GM23338 (cell line): ENCODE data around the gene F12. TPM values are rescaled to one million over a fixed set of nuclear protein-coding genes. Genes with fewer than 3 reads are reported as not detected.
"Not testable (repeated sequence)": the region's sequence is repeated elsewhere in the genome, so short reads cannot be mapped to it uniquely, and the experiment has no call there.

Experiments
- ATAC-seq: fragments of 200-7000 bp; cut with Tn5 transposase; 3 replicates; pipeline ENCODE4 v1.9.1; 2020
- DNase-seq: peaks from one replicate; pipeline ENCODE4 v3.0.0-alpha.2; 2015; ENCODE audit warnings: low spot score
- H2AFZ ChIP-seq: fragments of 200-600 bp; sonication (generic); 2 replicates; pipeline ENCODE4 v1.8.0; 2016; ENCODE audit warnings: antibody characterized with exemption, mild to moderate bottlenecking, moderate library complexity
- H3F3A ChIP-seq: fragments of 200-600 bp; sonication (generic); replicated peaks from 2 replicates; pipeline ENCODE4 v1.8.0; 2017; ENCODE audit warnings: antibody characterized with exemption, mixed run types, low read depth
- H3K27ac ChIP-seq: fragments of 200-600 bp; sonication (generic); 2 replicates; pipeline ENCODE4 v1.6.1; 2016; ENCODE audit warnings: low read depth
- H3K27me3 ChIP-seq: fragments of 200-600 bp; sonication (generic); 2 replicates; pipeline ENCODE4 v1.8.0; 2016; ENCODE audit warnings: mild to moderate bottlenecking, mixed run types, moderate library complexity; ENCODE audit not compliant: insufficient read depth
- H3K36me3 ChIP-seq: fragments of 200-600 bp; sonication (generic); 2 replicates; pipeline ENCODE4 v1.8.0; 2016; ENCODE audit warnings: mild to moderate bottlenecking; ENCODE audit not compliant: insufficient read depth
- H3K4me1 ChIP-seq: fragments of 200-600 bp; sonication (generic); 2 replicates; pipeline ENCODE4 v1.8.0; 2016; ENCODE audit warnings: mild to moderate bottlenecking, moderate library complexity; ENCODE audit not compliant: insufficient read depth
- H3K4me2 ChIP-seq: fragments of 200-600 bp; sonication (generic); 2 replicates; pipeline ENCODE4 v1.7.1; 2017; ENCODE audit warnings: mixed run types
- H3K4me3 ChIP-seq: fragments of 200-600 bp; sonication (generic); 2 replicates; pipeline ENCODE4 v1.6.1; 2016; ENCODE audit warnings: mixed run types
- H3K79me2 ChIP-seq: fragments of 200-600 bp; sonication (generic); replicated peaks from 2 replicates; pipeline ENCODE4 v1.8.0; 2017; ENCODE audit warnings: mild to moderate bottlenecking; ENCODE audit not compliant: insufficient read depth
- H3K9me2 ChIP-seq: fragments of 200-600 bp; sonication (generic); 2 replicates; pipeline ENCODE4 v1.8.0; 2017; ENCODE audit not compliant: insufficient read depth
- H4K20me1 ChIP-seq: fragments of 200-600 bp; sonication (generic); replicated peaks from 2 replicates; pipeline ENCODE4 v1.8.0; 2017; ENCODE audit warnings: mild to moderate bottlenecking; ENCODE audit not compliant: insufficient read depth
- H3K27ac Mint-ChIP-seq: 2 replicates; pipeline ENCODE4 v1.8.0; 2020; ENCODE audit warnings: inconsistent platforms, mild to moderate bottlenecking, moderate library complexity, mixed read lengths
- H3K27me3 Mint-ChIP-seq: 3 replicates; pipeline ENCODE4 v1.8.0; 2022; ENCODE audit warnings: low read depth, mild to moderate bottlenecking, moderate library complexity, mixed read lengths, inconsistent platforms; ENCODE audit not compliant: insufficient read depth, poor library complexity
- H3K36me3 Mint-ChIP-seq: 3 replicates; pipeline ENCODE4 v1.8.0; 2021; ENCODE audit warnings: low read depth, mild to moderate bottlenecking, inconsistent platforms, moderate library complexity, mixed read lengths
- H3K4me1 Mint-ChIP-seq: 3 replicates; pipeline ENCODE4 v1.8.0; 2020; ENCODE audit warnings: mild to moderate bottlenecking, inconsistent platforms, mixed read lengths
- H3K4me3 Mint-ChIP-seq: 3 replicates; pipeline ENCODE4 v1.8.0; 2021; ENCODE audit warnings: moderate library complexity, mild to moderate bottlenecking, inconsistent platforms, mixed read lengths
- H3K9me3 Mint-ChIP-seq: 3 replicates; pipeline ENCODE4 v1.8.0; 2020; ENCODE audit warnings: moderate library complexity, mild to moderate bottlenecking, inconsistent platforms, mixed read lengths
- CREB1 ChIP-seq: fragments of 250-450 bp; sonication (Bioruptor Pico); IDR thresholded peaks from 2 replicates; pipeline ENCODE4 v1.5.0; 2020; ENCODE audit warnings: low read depth, mild to moderate bottlenecking, moderate library complexity
- CTCF ChIP-seq, 2 experiments: fragments of 200-600 bp in 1 of 2; sonication (generic) in 1 of 2; conservative IDR thresholded peaks; 2 replicates each; pipeline versions ENCODE4 v1.5.1 to v1.6.1; 2016 to 2017; ENCODE audit warnings: antibody characterized with exemption in 2 of 2, low read depth in 2 of 2, mild to moderate bottlenecking in 2 of 2, moderate library complexity in 1 of 2
- ETS1 ChIP-seq: IDR thresholded peaks from 2 replicates; pipeline ENCODE4 v1.6.1; 2016; ENCODE audit warnings: antibody characterized with exemption
- EZH2 ChIP-seq: fragments of 200-600 bp; sonication (generic); IDR thresholded peaks from one replicate; pipeline ENCODE4 v1.8.0; 2017; ENCODE audit warnings: antibody characterized with exemption, mild to moderate bottlenecking, low read depth; ENCODE audit not compliant: unreplicated experiment
- EZH2phosphoT487 ChIP-seq: fragments of 200-600 bp; sonication (generic); IDR thresholded peaks from one replicate; pipeline ENCODE4 v1.8.1; 2018; ENCODE audit warnings: antibody characterized with exemption; ENCODE audit not compliant: unreplicated experiment
- JUNB ChIP-seq: IDR thresholded peaks from one replicate; pipeline ENCODE4 v1.6.1; 2016; ENCODE audit warnings: antibody characterized with exemption; ENCODE audit not compliant: unreplicated experiment
- REST ChIP-seq: IDR thresholded peaks from one replicate; pipeline ENCODE4 v1.6.1; 2018; ENCODE audit warnings: antibody characterized with exemption; ENCODE audit not compliant: unreplicated experiment
- ZNF114 ChIP-seq: fragments of 250-450 bp; sonication (Bioruptor Pico); IDR thresholded peaks from 2 replicates; pipeline ENCODE4 v1.5.0; 2020; ENCODE audit warnings: mild to moderate bottlenecking, moderate library complexity
- ZNF331 ChIP-seq: fragments of 250-450 bp; sonication (Bioruptor Pico); IDR thresholded peaks from 2 replicates; pipeline ENCODE4 v1.5.0; 2020; ENCODE audit warnings: low read depth, mild to moderate bottlenecking, moderate library complexity
- polyA plus RNA-seq: library from polyadenylated mRNA; unstranded; fragments of >200 nt; fragmentation: Nextera tagmentation; extraction: Ambion mirVana; gene quantifications from 2 replicates; pipeline ENCODE4 v1.2.1, GENCODE V29; 2016
- total RNA-seq: library from RNA; depleted of rRNA; stranded (reverse); fragments of >200 nt; shearing (Covaris generic); gene quantifications from 2 replicates; pipeline ENCODE4 v1.2.3, GENCODE V29; 2014

F12 gene
- total and polyA plus RNA-seq, 2 experiments from 2014 or later = 2.9 to 8.0 TPM

- Mint-ChIP-seq H3K4me1 (peaks cover 8% of the 10 kb centered on the region; the same call in 2 of the 3 replicates), H3K36me3 (no peaks in the 10 kb centered on the region), H3K27me3 (peaks cover 11% of the 10 kb centered on the region), H3K27ac (no peak overlapping the region), H3K9me3 (no peaks in the 10 kb centered on the region; the same call in 1 of the 3 replicates), H3K4me3 (no peak overlapping the region)
- ATAC-seq (no peak), DNase-seq (no peak)
- H3K4me2 ChIP-seq = no peak overlapping the region
- peaks cover 6% of the 10 kb centered on the region for H3K4me1 ChIP-seq
- H4K20me1 ChIP-seq = no peaks in the 10 kb centered on the region
- no peaks in the 10 kb centered on the region for H3K36me3 ChIP-seq
- no peak overlapping the region for H3K4me3 ChIP-seq
- no peaks in the 10 kb centered on the region for H3K79me2 ChIP-seq
- H3K9me2 ChIP-seq = no peaks in the 10 kb centered on the region
- H3K27me3 ChIP-seq = no peaks in the 10 kb centered on the region
- no peak for TF ChIP-seq ZNF331
- TF ChIP-seq CREB1 (CRISPR knock-in tag) = no peak
- no peak for TF ChIP-seq EZH2
- no peak overlapping the region for H2AFZ ChIP-seq
- no peak overlapping the region for H3K27ac ChIP-seq
- peaks cover 7% of the 10 kb centered on the region for H3F3A ChIP-seq
Measured at GRCh38 chr5:177421062-177421798, 11.9 kb upstream of the F12 start.

GRCh38 chr5:177420472-177420871 lies 11.1 kb upstream of the F12 start:
- not testable (repeated sequence) for H3K27me3 ChIP-seq, H3F3A ChIP-seq, H4K20me1 ChIP-seq, H3K27me3 Mint-ChIP-seq, H3K27ac Mint-ChIP-seq, DNase-seq, H3K79me2 ChIP-seq, H3K27ac ChIP-seq, H2AFZ ChIP-seq, H3K9me2 ChIP-seq, H3K4me3 Mint-ChIP-seq, H3K4me3 ChIP-seq, H3K36me3 ChIP-seq, H3K4me1 Mint-ChIP-seq, ATAC-seq, H3K9me3 Mint-ChIP-seq, H3K36me3 Mint-ChIP-seq, H3K4me2 ChIP-seq, H3K4me1 ChIP-seq

- H3K4me1 Mint-ChIP-seq = 0 out of 3 replicates have a peak, but pooled peaks cover 3% of the 10 kb centered on the region
- no peak for DNase-seq
- H3K79me2 ChIP-seq = no peaks in the 10 kb centered on the region
- TF ChIP-seq CTCF (conservative IDR thresholded peaks at IDR 0.05; ENCODE audit: low read depth in 2 of 2) (no peak), EZH2phosphoT487 (no peak), REST (no peak), ETS1 (no peak), ZNF114 (CRISPR knock-in tag) (no peak), JUNB (no peak), CREB1 (CRISPR knock-in tag) (no peak)
Measured at GRCh38 chr5:177419046-177419445, 9.7 kb upstream of the F12 start.

More at GRCh38 chr5:177419046-177419445, 9.7 kb upstream of the F12 start:
- no peak for ATAC-seq
- Histone ChIP-seq H3K4me1 (no peaks in the 10 kb centered on the region), H4K20me1 (no peaks in the 10 kb centered on the region), H2AFZ (no peak overlapping the region), H3F3A (no peaks in the 10 kb centered on the region), H3K4me2 (no peak overlapping the region), H3K36me3 (no peaks in the 10 kb centered on the region), H3K27ac (no peak overlapping the region), H3K4me3 (no peak overlapping the region), H3K9me2 (peaks cover 7% of the 10 kb centered on the region; the same call in 1 of the 2 replicates), H3K27me3 (0 out of 2 replicates have a peak, but pooled peaks cover 5% of the 10 kb centered on the region)
- Mint-ChIP-seq H3K27me3 (peaks cover 12% of the 10 kb centered on the region), H3K36me3 (no peaks in the 10 kb centered on the region), H3K27ac (no peak overlapping the region), H3K4me3 (no peak overlapping the region), H3K9me3 (no peaks in the 10 kb centered on the region; the same call in 2 of the 3 replicates)
